Spleen (tissue), 11 donors: ENCODE measurements around the gene INO80. TPM values are rescaled to one million over a fixed set of nuclear protein-coding genes. Genes with fewer than 3 reads are reported as not detected.

Experiments
- DNase-seq: peaks from one replicate; pipeline ENCODE4 v3.0.0-alpha.2; 2020
- H3K27ac ChIP-seq, 8 donors: fragments of 200-600 bp; sonication (generic) in 7 of 8; 1 replicate in 4 of 8; 2 replicates in 4 of 8; pipeline versions ENCODE4 v1.5.0 to v1.8.0; 2016 to 2021; ENCODE audit warnings: inconsistent platforms in 4 of 8, mild to moderate bottlenecking in 4 of 8, moderate library complexity in 1 of 8
- H3K27me3 ChIP-seq, 7 donors: fragments of 200-600 bp; sonication (generic) in 6 of 7; replicated peaks in 1 of 7; 1 replicate in 4 of 7; 2 replicates in 3 of 7; pipeline versions ENCODE4 v1.5.0 to v1.8.0; 2016 to 2021; ENCODE audit warnings: inconsistent platforms in 3 of 7, mild to moderate bottlenecking in 1 of 7
- H3K36me3 ChIP-seq, 6 donors: fragments of 200-600 bp; sonication (generic) in 5 of 6; 1 replicate in 4 of 6; 2 replicates in 2 of 6; pipeline versions ENCODE4 v1.5.0 to v1.8.0; 2016 to 2021; ENCODE audit warnings: inconsistent platforms in 2 of 6
- H3K4me1 ChIP-seq, 6 donors: fragments of 200-600 bp; sonication (generic) in 5 of 6; 1 replicate in 3 of 6; 2 replicates in 3 of 6; pipeline versions ENCODE4 v1.5.0 to v1.8.0; 2016 to 2021; ENCODE audit warnings: inconsistent platforms in 3 of 6
- H3K4me3 ChIP-seq, 8 donors: fragments of 200-600 bp; sonication (generic) in 7 of 8; 1 replicate in 4 of 8; 2 replicates in 4 of 8; pipeline versions ENCODE4 v1.5.0 to v1.8.0; 2016 to 2021; ENCODE audit warnings: inconsistent platforms in 4 of 8, mild to moderate bottlenecking in 4 of 8, moderate library complexity in 2 of 8
- H3K9me3 ChIP-seq, 8 donors: fragments of 200-600 bp; sonication (generic) in 7 of 8; 1 replicate in 4 of 8; 2 replicates in 4 of 8; pipeline versions ENCODE4 v1.5.0 to v1.8.0; 2016 to 2021; ENCODE audit warnings: inconsistent platforms in 4 of 8
- CTCF ChIP-seq, 11 experiments: fragments of 200-600 bp in 7 of 11; fragments of 450-650 bp in 4 of 11; sonication (generic) in 4 of 11; IDR thresholded peaks in 8 of 11; conservative IDR thresholded peaks in 3 of 11; 1 replicate in 7 of 11; 2 replicates in 4 of 11; pipeline versions ENCODE4 v1.4.0 to v1.8.0; 2016 to 2021; ENCODE audit warnings: antibody characterized with exemption in 11 of 11, inconsistent platforms in 4 of 11, mild to moderate bottlenecking in 1 of 11
- POLR2A ChIP-seq, 3 donors: fragments of 450-650 bp; IDR thresholded peaks; one replicate each; pipeline ENCODE4 v1.5.1; 2017; ENCODE audit warnings: antibody characterized with exemption in 3 of 3, mild to moderate bottlenecking in 1 of 3
- POLR2AphosphoS5 ChIP-seq, 3 donors: sonication (generic); formaldehyde crosslinking; IDR thresholded peaks; one replicate each; pipeline ENCODE4 v1.5.1; 2017; ENCODE audit warnings: antibody characterized with exemption in 3 of 3
- WGBS, 5 donors: extraction: QIAGEN DNeasy Blood & Tissue Kit in 3 of 5; methylation state at CpG; one replicate each; pipeline versions ENCODE4 v1.1.5 to v1.1.7; 2013 to 2018; 5-methylcytosine and 5-hydroxymethylcytosine counted together
- intact Hi-C: fragments of 100-400 bp; cut with DNase I; formaldehyde crosslinking; loops from one replicate; pipeline ENCODE4 v1.15.0; 2023; ENCODE audit warnings: low total_unique reads
- polyA plus RNA-seq, 3 donors: library from polyadenylated mRNA; stranded (reverse); fragments of 200-250 nt; gene quantifications; one replicate each; pipeline ENCODE4 v1.2.1, GENCODE V29; 2013
- total RNA-seq, 7 donors: library from RNA; depleted of rRNA in 3 of 7; stranded (reverse); fragments of >200 nt in 3 of 7; fragmentation: NEBNext Ultra II Directional in 4 of 7; extraction: Animal tissue kit (Norgen Biotek cat#: 25700) in 4 of 7; gene quantifications; one replicate each; pipeline versions ENCODE4 v1.1.0 to v1.2.1, GENCODE V29; 2016 to 2021
- donor health status: healthy with polysubstance abuse.
- donor health status: DM: no; HTN: no; CAD: no; lungs with moderate emphysema.
- donor health status: DM: no; HTN: no; CAD: no.
- donor health status: Bipolar disorder and iron deficiency.
- donor health status: healthy.
- donor health status: DM: no; HTN: no; CAD: no.
- donor health status: DM: yes; HTN: yes; CAD: no.

INO80 gene
- total and polyA plus RNA-seq, 10 donors = 5.2 to 39.4 (median 25.9) TPM

- H3K9me3 ChIP-seq = no peaks in the 10 kb centered on the region
- TF ChIP-seq POLR2AphosphoS5 (IDR thresholded peaks at IDR 0.05) (no peak), CTCF (IDR thresholded peaks at IDR 0.05 in 8 of 11, conservative IDR thresholded peaks at IDR 0.05 in 3 of 11) (no peak), POLR2A (IDR thresholded peaks at IDR 0.05) (no peak)
- no peak overlapping the region for H3K4me3 ChIP-seq
- H3K27me3 ChIP-seq = peaks cover 0 to 5% (median 0%) of the 10 kb centered on the region in 7 donors
- intact Hi-C loops = no loop called here
- DNase-seq = no peak
- H3K27ac ChIP-seq = no peak overlapping the region
- H3K4me1 ChIP-seq = peaks cover 8 to 25% (median 17%) of the 10 kb centered on the region in 6 donors
- H3K36me3 ChIP-seq = no peaks in the 10 kb centered on the region
- WGBS, 5 donors = 91 to 96% (median 94%) methylated on average over 4 of the region's 4 CpGs
Observed at GRCh38 chr15:40951764-40952163, 164.3 kb downstream of the INO80 start.

- TF ChIP-seq POLR2A (IDR thresholded peaks at IDR 0.05) (no peak), CTCF (IDR thresholded peaks at IDR 0.05 in 8 of 11, conservative IDR thresholded peaks at IDR 0.05 in 3 of 11) (no peak), POLR2AphosphoS5 (IDR thresholded peaks at IDR 0.05) (no peak)
- WGBS, 5 donors = 68 to 79% (median 70%) methylated on average over 7 of the region's 7 CpGs
- intact Hi-C loops = no loop called here
Observed at GRCh38 chr15:40949756-40950207, 166.3 kb downstream of the INO80 start.

GRCh38 chr15:40948706-40949473 lies 167.2 kb downstream of the INO80 start:
- Histone ChIP-seq H3K4me3 (no peak overlapping the region), H3K9me3 (no peaks in the 10 kb centered on the region), H3K27ac (no peak overlapping the region), H3K4me1 (peaks cover 4 to 21% (median 13%) of the 10 kb centered on the region in 6 donors), H3K36me3 (no peaks in the 10 kb centered on the region), H3K27me3 (peaks cover 0 to 5% (median 0%) of the 10 kb centered on the region in 7 donors)
- intact Hi-C loops = no loop called here
- peak; percentile 51 for DNase-seq
- TF ChIP-seq CTCF (IDR thresholded peaks at IDR 0.05 in 8 of 11, conservative IDR thresholded peaks at IDR 0.05 in 3 of 11) = no peak
- TF ChIP-seq POLR2A (IDR thresholded peaks at IDR 0.05) = no peak
- no peak for TF ChIP-seq POLR2AphosphoS5 (IDR thresholded peaks at IDR 0.05)
- 62 to 69% (median 65%) methylated on average over 21 of the region's 21 CpGs for WGBS, 5 donors

More at GRCh38 chr15:40949756-40950207, 166.3 kb downstream of the INO80 start:
- no peak overlapping the region for H3K4me3 ChIP-seq
- H3K4me1 ChIP-seq = peaks cover 8 to 25% (median 17%) of the 10 kb centered on the region in 6 donors
- H3K27me3 ChIP-seq = peaks cover 0 to 5% (median 0%) of the 10 kb centered on the region in 7 donors
- peak; percentile 6 for DNase-seq
- no peaks in the 10 kb centered on the region for H3K36me3 ChIP-seq
- no peaks in the 10 kb centered on the region for H3K9me3 ChIP-seq
- H3K27ac ChIP-seq = no peak overlapping the region
